GM19193 (cell line): Measurements from ENCODE around the gene SPINK5.

Experiments used
- POLR2A ChIP-seq: IDR thresholded peaks from 4 replicates; pipeline ENCODE4 v1.6.1; 2011; ENCODE audit not compliant: insufficient read depth, insufficient read length; ENCODE audit errors: extremely low read depth

SPINK5 gene

DNA sequence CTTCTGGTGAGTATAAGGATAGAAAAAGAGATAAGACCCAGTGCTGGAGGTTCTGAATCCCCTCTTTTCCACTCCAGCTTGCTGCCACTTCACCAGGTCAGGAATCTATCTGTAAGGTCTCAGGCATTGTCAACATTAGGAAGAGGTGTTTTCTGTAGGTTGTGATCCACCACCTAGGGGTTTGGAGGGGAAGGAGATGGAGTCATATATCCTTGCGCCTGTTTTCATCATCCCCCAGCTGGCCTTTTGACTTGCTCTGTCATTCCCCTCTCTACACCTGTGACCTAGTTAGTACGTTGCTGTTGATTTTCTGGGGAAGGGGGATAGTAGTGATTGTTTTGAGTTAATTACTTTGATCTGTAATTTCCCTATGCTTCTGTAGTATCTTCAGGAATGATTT is 20.5 kb downstream of the SPINK5 start:
- TF ChIP-seq POLR2A, result no peak

DNA sequence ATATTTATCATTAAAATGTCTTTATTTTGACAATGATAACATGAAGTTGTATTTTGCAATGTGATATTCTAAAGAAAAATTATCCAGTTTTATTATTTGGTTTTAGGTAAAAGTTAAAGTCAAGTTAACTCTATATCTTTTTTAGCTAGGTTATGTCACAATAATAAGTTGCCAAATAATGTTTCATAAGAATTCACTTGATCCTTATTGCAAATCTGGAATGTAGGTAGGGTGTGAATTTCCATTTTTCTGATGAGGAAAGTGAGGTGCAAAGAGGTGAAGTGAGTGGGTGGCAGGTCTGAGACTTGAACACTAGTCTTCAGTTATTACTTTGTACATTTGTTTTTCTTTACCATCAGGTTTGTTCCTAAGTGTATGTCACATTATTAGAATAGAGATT is 21.5 kb downstream of the SPINK5 start:
- no peak for TF ChIP-seq POLR2A

DNA sequence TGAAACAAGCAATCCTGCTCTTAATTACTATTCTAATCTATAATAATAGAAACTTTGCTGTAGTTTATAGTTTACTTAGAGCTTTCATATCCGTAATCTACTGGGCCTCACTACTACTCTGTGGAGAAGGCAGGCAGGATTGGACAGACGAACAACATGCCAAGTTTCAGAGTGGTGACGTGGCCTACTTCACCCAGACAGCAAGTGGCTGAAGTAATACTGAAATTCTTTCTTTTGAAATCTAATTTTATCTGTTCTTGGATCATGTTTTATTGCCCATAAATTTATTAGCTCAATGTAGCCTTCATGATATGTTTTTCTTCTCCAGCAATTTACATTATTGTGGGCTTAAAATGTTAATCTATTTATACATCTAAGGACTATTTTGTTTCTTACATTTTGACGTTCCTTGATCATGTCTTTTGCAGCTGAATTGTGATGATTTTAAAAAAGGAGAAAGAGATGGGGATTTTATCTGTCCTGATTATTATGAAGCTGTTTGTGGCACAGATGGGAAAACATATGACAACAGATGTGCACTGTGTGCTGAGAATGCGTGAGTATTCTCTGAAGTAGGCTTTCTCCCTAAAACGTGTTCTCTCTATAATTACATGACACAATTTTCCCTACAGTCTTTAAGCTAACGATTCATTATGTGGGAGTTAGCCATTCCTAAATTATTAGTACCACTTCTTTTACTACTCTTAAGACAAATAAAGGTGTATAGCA is 22.4 kb downstream of the SPINK5 start:
- TF ChIP-seq POLR2A, result no peak

- TF ChIP-seq POLR2A, result no peak
Measured at GRCh38 chr5:148090146-148090772, 26.5 kb downstream of the SPINK5 start.

GRCh38 chr5:148090773-148091250 is 27.0 kb downstream of the SPINK5 start:
- TF ChIP-seq POLR2A, result no peak

DNA sequence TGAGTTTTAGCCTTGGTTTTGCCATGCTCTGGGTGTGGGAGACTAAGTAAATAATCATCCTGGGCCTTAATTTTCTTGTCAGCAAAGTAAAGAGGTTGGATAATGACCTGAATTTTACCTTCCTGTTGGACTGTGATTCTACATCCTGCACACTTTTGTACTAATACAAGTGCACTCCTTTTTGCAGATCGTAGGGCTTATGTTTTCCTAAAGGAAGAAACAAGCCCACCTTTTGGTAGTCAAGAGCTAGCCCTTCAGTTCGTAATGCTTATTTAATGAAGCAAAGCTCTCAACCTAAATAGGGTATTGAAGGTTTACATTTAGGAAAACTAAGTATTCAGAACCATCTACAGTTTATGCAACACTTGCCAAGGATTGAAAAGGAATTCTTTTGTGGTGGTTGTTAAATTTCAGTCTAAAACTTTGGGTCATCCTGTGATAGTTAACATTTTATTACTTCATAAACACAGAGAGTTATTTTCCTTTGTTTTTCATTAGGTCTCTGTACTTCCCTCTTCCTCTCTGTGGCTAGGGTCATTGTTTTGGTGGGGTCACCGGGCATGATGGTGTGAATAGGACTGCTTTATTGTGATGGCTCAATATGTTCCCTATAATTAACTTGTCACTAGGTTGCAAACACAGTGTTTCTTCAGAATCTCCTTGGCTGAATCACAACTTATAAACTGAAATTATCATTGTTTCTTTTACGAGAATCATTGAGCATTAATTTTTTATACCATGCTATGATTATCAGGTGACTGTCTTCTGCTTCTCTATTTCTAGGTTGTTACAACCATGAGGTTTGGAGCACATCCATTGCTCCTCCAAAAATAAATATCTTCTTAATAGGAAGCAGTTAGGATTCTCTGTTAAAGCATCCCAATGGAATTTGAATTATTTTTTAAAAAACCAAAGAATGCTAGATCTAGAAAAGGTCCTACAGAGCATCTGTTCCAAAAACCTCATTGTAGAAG is 28.5 kb downstream of the SPINK5 start:
- TF ChIP-seq POLR2A, result no peak

DNA sequence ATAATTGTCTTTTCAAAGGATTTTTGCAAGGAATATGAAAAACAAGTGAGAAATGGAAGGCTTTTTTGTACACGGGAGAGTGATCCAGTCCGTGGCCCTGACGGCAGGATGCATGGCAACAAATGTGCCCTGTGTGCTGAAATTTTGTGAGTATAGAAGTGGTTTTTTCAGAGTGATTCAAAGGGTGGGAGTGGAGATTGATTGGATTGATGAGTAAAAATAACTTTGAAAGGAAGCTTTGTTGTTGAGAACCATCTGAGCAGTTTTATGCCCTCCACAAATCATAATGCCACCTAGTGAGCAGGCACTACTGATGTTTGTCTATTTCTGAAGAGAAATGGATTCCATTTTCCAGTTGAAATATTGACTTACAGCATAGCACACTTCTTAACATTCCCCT is 30.6 kb downstream of the SPINK5 start:
- no peak for TF ChIP-seq POLR2A

GRCh38 chr5:148104226-148104625 is 40.4 kb downstream of the SPINK5 start:
- TF ChIP-seq POLR2A, result no peak

- no peak for TF ChIP-seq POLR2A
Measured at GRCh38 chr5:148107608-148108007, 43.8 kb downstream of the SPINK5 start.

- no peak for TF ChIP-seq POLR2A
Measured at GRCh38 chr5:148113243-148113642, 49.5 kb downstream of the SPINK5 start.

GRCh38 chr5:148120317-148120716 is 56.5 kb downstream of the SPINK5 start:
- TF ChIP-seq POLR2A, result no peak

DNA sequence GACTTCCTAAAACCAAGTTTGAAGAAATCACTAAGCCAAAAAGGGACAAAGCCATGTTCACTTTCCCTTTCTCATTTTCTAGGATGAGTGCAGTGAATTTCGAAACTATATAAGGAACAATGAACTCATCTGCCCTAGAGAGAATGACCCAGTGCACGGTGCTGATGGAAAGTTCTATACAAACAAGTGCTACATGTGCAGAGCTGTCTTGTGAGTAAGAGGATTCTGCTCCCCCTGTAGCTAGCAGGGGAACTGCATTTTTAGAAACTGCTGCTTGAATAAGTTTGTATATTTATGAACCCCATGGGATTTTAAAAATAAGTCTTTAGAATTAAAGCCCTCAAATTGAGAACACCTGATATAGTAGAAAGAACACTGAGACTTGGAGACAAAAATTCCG is 61.9 kb downstream of the SPINK5 start:
- TF ChIP-seq POLR2A, result no peak

DNA sequence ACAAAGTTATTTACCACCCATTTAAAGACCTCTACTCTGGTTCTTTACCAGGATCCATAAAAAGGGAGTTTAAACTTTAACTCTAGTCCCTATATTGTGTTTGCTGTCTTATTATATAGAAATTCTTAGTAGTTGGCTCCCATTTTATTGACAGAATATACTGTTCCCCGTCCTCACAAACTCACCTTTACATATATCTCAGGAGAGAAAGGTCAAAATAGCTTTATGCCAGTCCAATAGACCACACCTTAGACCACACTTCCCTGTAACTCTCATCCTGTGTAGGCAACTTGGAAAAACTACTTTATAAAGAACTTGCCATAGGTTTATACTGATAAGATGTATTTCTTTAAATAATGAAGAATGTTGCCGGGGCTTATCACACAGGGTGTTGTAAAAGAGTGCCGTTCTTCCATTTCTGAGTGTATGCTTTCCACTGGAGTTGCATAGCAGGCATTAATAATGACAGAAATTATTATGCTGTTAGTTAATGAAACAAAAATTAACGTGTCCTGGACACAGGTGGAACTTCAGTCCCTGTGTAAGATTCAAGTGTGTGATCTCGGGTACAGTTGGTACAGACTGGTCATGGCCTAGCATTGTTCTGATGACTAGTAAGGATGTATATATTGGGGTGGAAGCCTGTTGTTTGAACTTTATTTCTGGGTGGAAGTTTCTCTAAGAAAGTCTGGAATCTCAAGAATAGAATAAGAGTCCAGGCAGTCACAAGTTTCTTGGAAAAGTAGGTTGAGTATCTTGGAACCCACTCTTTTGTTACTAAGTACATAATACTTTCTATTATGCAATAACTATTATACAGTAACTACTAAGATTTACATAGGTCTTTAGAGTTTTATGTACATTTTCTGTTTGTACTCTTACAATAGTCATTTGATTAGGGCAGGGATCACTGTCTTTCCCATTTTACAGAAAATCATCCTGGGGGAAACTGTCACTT is 71.6 kb downstream of the SPINK5 start:
- no peak for TF ChIP-seq POLR2A

GRCh38 chr5:148140846-148141245 is 77.1 kb downstream of the SPINK5 start:
- TF ChIP-seq POLR2A, result no peak
